ENCODE results near the gene REXO1. TPM values are rescaled to one million over a fixed set of nuclear protein-coding genes. Genes with fewer than 3 reads are reported as not detected.
A peak's percentile ranks its signal among the peaks of the same experiment; 100 is the strongest.
"Not testable (repeated sequence)": the region's sequence is repeated elsewhere in the genome, so short reads cannot be mapped to it uniquely, and the experiment has no call there.

The REXO1 gene
- total RNA-seq, 3 donors from 2014 or later (not counting 1 experiment from before 2014, with no cell fraction given), result 90.7 to 91.7 (median 91.5) TPM

GRCh38 chr19:1880611-1881392, 32.5 kb upstream of the REXO1 start:
- H3K27me3 ChIP-seq (ENCODE audit: control insufficient read depth, insufficient read depth, low read length), result no peaks in the 10 kb centered on the region
- peak overlapping the region; percentile 69 to 75 for H3K27ac Mint-ChIP-seq
- no peak for ATAC-seq
- peak overlapping the region; percentile 69 for H3K27ac ChIP-seq (ENCODE audit: low read length)
- H3K4me1 Mint-ChIP-seq, result peaks cover 48 to 54% of the 10 kb centered on the region in 2 donors
- peaks cover 23% of the 10 kb centered on the region for H3K36me3 ChIP-seq (ENCODE audit: control insufficient read depth, insufficient read depth, low read length)
- H3K36me3 Mint-ChIP-seq, result peaks cover 20% of the 10 kb centered on the region
- H3K4me1 ChIP-seq (ENCODE audit: control insufficient read depth, insufficient read depth, low read length), result peaks cover 63% of the 10 kb centered on the region
- H3K4me3 ChIP-seq (ENCODE audit: low read length), result peak overlapping the region; percentile 20
- no peak for TF ChIP-seq CTCF (IDR thresholded peaks at IDR 0.05)
- H3K9me3 ChIP-seq (ENCODE audit: control insufficient read depth, insufficient read depth, low read length), result no peaks in the 10 kb centered on the region
- no peaks in the 10 kb centered on the region for H3K9me3 Mint-ChIP-seq
- DNase-seq, result no peak
- intact Hi-C loops (cut with micrococcal nuclease), result loop anchor here (5.0 kb wide), 1 partner anchor 206 kb away; no protein-coding TSS in a partner anchor
- peak overlapping the region; percentile 81 for H3K4me3 Mint-ChIP-seq
- no peaks in the 10 kb centered on the region for H3K27me3 Mint-ChIP-seq (ENCODE audit: low read depth in 2 of 2)
- 86% methylated on average over 29 of the region's 35 CpGs for WGBS (ENCODE audit: insufficient coverage)

- not testable (repeated sequence) for ATAC-seq; H3K27me3 Mint-ChIP-seq (ENCODE audit: low read depth in 2 of 2); DNase-seq; H3K9me3 Mint-ChIP-seq; H3K9me3 ChIP-seq (ENCODE audit: control insufficient read depth, insufficient read depth, low read length); H3K27me3 ChIP-seq (ENCODE audit: control insufficient read depth, insufficient read depth, low read length); H3K4me3 ChIP-seq (ENCODE audit: low read length)
- peak overlapping the region; percentile 53 for H3K4me3 Mint-ChIP-seq
- Histone ChIP-seq H3K4me1 (ENCODE audit: control insufficient read depth, insufficient read depth, low read length) (peaks cover 59% of the 10 kb centered on the region), H3K27ac (ENCODE audit: low read length) (peak overlapping the region; percentile 69), H3K36me3 (ENCODE audit: control insufficient read depth, insufficient read depth, low read length) (peaks cover 23% of the 10 kb centered on the region)
- peaks cover 56 to 60% of the 10 kb centered on the region in 2 donors for H3K4me1 Mint-ChIP-seq
- H3K27ac Mint-ChIP-seq, result peak overlapping the region; percentile 69 to 75
- peaks cover 20% of the 10 kb centered on the region for H3K36me3 Mint-ChIP-seq
- 92% methylated on average over 15 of the region's 17 CpGs for WGBS (ENCODE audit: insufficient coverage)
- intact Hi-C loops (cut with micrococcal nuclease), result loop anchor here (5.0 kb wide), 1 partner anchor 207 kb away; no protein-coding TSS in a partner anchor
Observed at GRCh38 chr19:1879982-1880381, 31.7 kb upstream of the REXO1 start.

- peak overlapping the region; percentile 63 for H3K4me3 Mint-ChIP-seq
- H3K27ac ChIP-seq (ENCODE audit: low read length); ATAC-seq; H3K27me3 Mint-ChIP-seq (ENCODE audit: low read depth in 2 of 2); H3K9me3 Mint-ChIP-seq; intact Hi-C loops (cut with micrococcal nuclease); H3K27me3 ChIP-seq (ENCODE audit: control insufficient read depth, insufficient read depth, low read length); H3K36me3 Mint-ChIP-seq; H3K9me3 ChIP-seq (ENCODE audit: control insufficient read depth, insufficient read depth, low read length); DNase-seq; H3K4me3 ChIP-seq (ENCODE audit: low read length): not testable (repeated sequence)
- peaks cover 57% of the 10 kb centered on the region for H3K4me1 ChIP-seq (ENCODE audit: control insufficient read depth, insufficient read depth, low read length)
- peaks cover 57 to 62% of the 10 kb centered on the region in 2 donors for H3K4me1 Mint-ChIP-seq
- WGBS (ENCODE audit: insufficient coverage), result 82% methylated on average over 7 of the region's 8 CpGs
- H3K27ac Mint-ChIP-seq, result peak overlapping the region; percentile 58 to 79
- H3K36me3 ChIP-seq (ENCODE audit: control insufficient read depth, insufficient read depth, low read length), result peaks cover 28% of the 10 kb centered on the region
Observed at GRCh38 chr19:1878583-1878982, 30.3 kb upstream of the REXO1 start.

- 90% methylated on average over 26 of the region's 47 CpGs for WGBS (ENCODE audit: insufficient coverage)
- peaks cover 57% of the 10 kb centered on the region for H3K4me1 ChIP-seq (ENCODE audit: control insufficient read depth, insufficient read depth, low read length)
- ATAC-seq, result not testable (repeated sequence)
Observed at GRCh38 chr19:1877280-1877660, 29.0 kb upstream of the REXO1 start.

GRCh38 chr19:1876496-1877279, 28.4 kb upstream of the REXO1 start:
- Histone ChIP-seq H3K27ac (ENCODE audit: low read length) (peak overlapping the region; percentile 91), H3K4me1 (ENCODE audit: control insufficient read depth, insufficient read depth, low read length) (peaks cover 55% of the 10 kb centered on the region), H3K36me3 (ENCODE audit: control insufficient read depth, insufficient read depth, low read length) (peaks cover 37% of the 10 kb centered on the region), H3K4me3 (ENCODE audit: low read length) (peak overlapping the region; percentile 81)
- DNase-seq; H3K36me3 Mint-ChIP-seq; H3K27me3 ChIP-seq (ENCODE audit: control insufficient read depth, insufficient read depth, low read length); H3K9me3 Mint-ChIP-seq; H3K27me3 Mint-ChIP-seq (ENCODE audit: low read depth in 2 of 2); H3K9me3 ChIP-seq (ENCODE audit: control insufficient read depth, insufficient read depth, low read length): not testable (repeated sequence)
- intact Hi-C loops (cut with micrococcal nuclease), result loop anchor here (1.0 kb wide), 2 partner anchors 8 to 12 kb away; no protein-coding TSS in a partner anchor
- Mint-ChIP-seq H3K4me1 (peaks cover 44 to 45% of the 10 kb centered on the region in 2 donors), H3K4me3 (peak overlapping the region; percentile 97), H3K27ac (peak overlapping the region; percentile 97 to 98)
- WGBS (ENCODE audit: insufficient coverage), result 42% methylated on average over 31 of the region's 53 CpGs
- peak; percentile 6 to 15 (median 11) for ATAC-seq

More at GRCh38 chr19:1877280-1877660, 29.0 kb upstream of the REXO1 start:
- H3K27ac ChIP-seq (ENCODE audit: low read length); H3K9me3 Mint-ChIP-seq; H3K36me3 Mint-ChIP-seq; H3K27me3 ChIP-seq (ENCODE audit: control insufficient read depth, insufficient read depth, low read length); H3K27me3 Mint-ChIP-seq (ENCODE audit: low read depth in 2 of 2); H3K4me3 ChIP-seq (ENCODE audit: low read length); intact Hi-C loops (cut with micrococcal nuclease); H3K4me3 Mint-ChIP-seq; H3K27ac Mint-ChIP-seq; DNase-seq; H3K9me3 ChIP-seq (ENCODE audit: control insufficient read depth, insufficient read depth, low read length): not testable (repeated sequence)
- H3K36me3 ChIP-seq (ENCODE audit: control insufficient read depth, insufficient read depth, low read length), result peaks cover 36% of the 10 kb centered on the region
- peaks cover 48 to 49% of the 10 kb centered on the region in 2 donors for H3K4me1 Mint-ChIP-seq
